ENCODE data around the gene RNF126. TPM values are rescaled to one million over a fixed set of nuclear protein-coding genes. Genes with fewer than 3 reads are reported as not detected.

Gene RNF126
- total and polyA plus RNA-seq, 8 donors: 21.1 to 240 (median 35.0) TPM

- Histone ChIP-seq H3K4me1 (peaks cover 10 to 36% (median 28%) of the 10 kb centered on the region in 4 donors), H3K4me3 (peak overlapping the region; percentile 18 to 28 (median 24)), H3K9me3 (no peaks in the 10 kb centered on the region), H3K27me3 (peaks cover 0 to 62% (median 5%) of the 10 kb centered on the region in 3 donors), H3K36me3 (no peaks in the 10 kb centered on the region), H3K27ac (peak overlapping the region; percentile 44 to 67 (median 63))
- intact Hi-C loops (cut with DNase I; ENCODE audit: low total_unique reads): no loop called here
- DNase-seq: peak; percentile 38 to 77
- TF ChIP-seq CTCF (IDR thresholded peaks at IDR 0.05) (no peak), POLR2A (IDR thresholded peaks at IDR 0.05) (no peak), EP300 (IDR thresholded peaks at IDR 0.05) (no peak), POLR2AphosphoS5 (IDR thresholded peaks at IDR 0.05) (no peak)
- WGBS, 5 donors: 24 to 50% (median 31%) methylated on average over 31 to 36 of the region's 36 CpGs
These were observed 52.1 kb downstream of the RNF126 start for GRCh38 chr19:610801-611480.

GRCh38 chr19:610071-610800, 52.8 kb downstream of the RNF126 start:
- Histone ChIP-seq H3K27ac (peak overlapping the region; percentile 44 to 67 (median 63)), H3K27me3 (peaks cover 0 to 56% (median 5%) of the 10 kb centered on the region in 3 donors), H3K9me3 (no peaks in the 10 kb centered on the region), H3K4me1 (peaks cover 10 to 32% (median 26%) of the 10 kb centered on the region in 4 donors), H3K36me3 (no peaks in the 10 kb centered on the region), H3K4me3 (peak overlapping the region; percentile 18 to 28 (median 24))
- DNase-seq: peak; percentile 33 to 41
- 13 to 47% (median 30%) methylated on average over 8 to 38 of the region's 38 CpGs for WGBS, 5 donors
- intact Hi-C loops (cut with DNase I; ENCODE audit: low total_unique reads): no loop called here
- TF ChIP-seq CTCF (IDR thresholded peaks at IDR 0.05) (no peak), POLR2A (IDR thresholded peaks at IDR 0.05) (no peak), EP300 (IDR thresholded peaks at IDR 0.05) (no peak), POLR2AphosphoS5 (IDR thresholded peaks at IDR 0.05) (no peak)

GRCh38 chr19:609004-609346, 54.0 kb downstream of the RNF126 start:
- Histone ChIP-seq H3K27ac (peak overlapping the region in 1 of 5 donors; percentile 39), H3K4me3 (no peak overlapping the region), H3K4me1 (peaks cover 10 to 32% (median 26%) of the 10 kb centered on the region in 4 donors), H3K9me3 (no peaks in the 10 kb centered on the region), H3K27me3 (peaks cover 0 to 52% (median 5%) of the 10 kb centered on the region in 3 donors), H3K36me3 (no peaks in the 10 kb centered on the region)
- peak; percentile 65 to 73 for DNase-seq
- intact Hi-C loops (cut with DNase I; ENCODE audit: low total_unique reads): no loop called here
- 0 to 50% (median 32%) methylated on average over 1 to 22 of the region's 22 CpGs for WGBS, 5 donors
- TF ChIP-seq CTCF (IDR thresholded peaks at IDR 0.05) (no peak), POLR2A (IDR thresholded peaks at IDR 0.05) (no peak), POLR2AphosphoS5 (IDR thresholded peaks at IDR 0.05) (no peak), EP300 (IDR thresholded peaks at IDR 0.05) (no peak)

- H3K27ac ChIP-seq: no peak overlapping the region
- intact Hi-C loops (cut with DNase I; ENCODE audit: low total_unique reads): no loop called here
- TF ChIP-seq POLR2AphosphoS5 (IDR thresholded peaks at IDR 0.05): no peak
- no peak for TF ChIP-seq CTCF (IDR thresholded peaks at IDR 0.05)
- TF ChIP-seq POLR2A (IDR thresholded peaks at IDR 0.05): no peak
- no peak for TF ChIP-seq EP300 (IDR thresholded peaks at IDR 0.05)
- peaks cover 0 to 48% (median 5%) of the 10 kb centered on the region in 3 donors for H3K27me3 ChIP-seq
- no peak for DNase-seq
- H3K9me3 ChIP-seq: no peaks in the 10 kb centered on the region
- no peaks in the 10 kb centered on the region for H3K36me3 ChIP-seq
- peaks cover 10 to 32% (median 26%) of the 10 kb centered on the region in 4 donors for H3K4me1 ChIP-seq
- no peak overlapping the region for H3K4me3 ChIP-seq
- WGBS, 5 donors: 69 to 81% (median 71%) methylated on average over 24 to 30 of the region's 30 CpGs
These were observed 54.6 kb downstream of the RNF126 start for GRCh38 chr19:608155-609003.
